K562 (cell line): ENCODE results near the gene PLEKHF1. TPM values are rescaled to one million over a fixed set of nuclear protein-coding genes. Genes with fewer than 3 reads are reported as not detected.
A peak's percentile ranks its signal among the peaks of the same experiment; 100 is the strongest.

Experiments used
- ATAC-seq: fragments of 200-7000 bp; cut with Tn5 transposase; 3 replicates; pipeline ENCODE4 v1.9.1; 2020; ENCODE audit warnings: moderate library complexity
- BruUV-seq: library from RNA; stranded (reverse); fragments of 400-500 nt; replicated peaks from 2 replicates; lab custom pipeline; 2021; lab: Mats Ljungman, UMichigan
- CTCF ChIA-PET: fragments of 300-600 bp; formaldehyde crosslinking; extraction: SDS; loops from one replicate; lab custom pipeline; 2021; ENCODE audit warnings: low intra/inter-chr PET ratio; lab: Yijun Ruan, JAX
- POLR2A ChIA-PET: fragments of 300-600, 350-650 bp; sonication (Branson Sonifier 250); formaldehyde crosslinking; extraction: SDS; loops from one replicate; lab custom pipeline; 2021; ENCODE audit warnings: antibody characterized with exemption, inconsistent platforms; lab: Yijun Ruan, JAX
- DNase-seq, 4 experiments: peaks; one replicate each; pipeline versions ENCODE4 v3.0.0 to v3.0.0-alpha.2; 2011 to 2018; ENCODE audit warnings: low spot score in 3 of 4, mixed read lengths in 3 of 4; ENCODE audit errors: extremely low read depth in 1 of 4
- FAIRE-seq: peaks from 2 replicates; lab custom pipeline; 2011; peaks lifted over from hg19 to GRCh38; lab: Jason Lieb, UNC
- H2AFZ ChIP-seq: 2 replicates; pipeline ENCODE4 v1.6.0; 2011; ENCODE audit warnings: low read depth, low read length, control low read depth, inconsistent platforms
- H3K27ac ChIP-seq: fragments of 200-600 bp; 3 replicates; pipeline ENCODE4 v1.8.0; 2011; ENCODE audit warnings: low read depth, mild to moderate bottlenecking, control low read depth, inconsistent platforms, low read length, moderate library complexity, mixed read lengths; ENCODE audit errors: extremely low read depth
- H3K27me3 ChIP-seq, 2 experiments: fragments of 300-600 bp in 1 of 2; 2 replicates in 1 of 2; 3 replicates in 1 of 2; pipeline versions ENCODE4 v1.6.0 to v1.8.0; 2011; ENCODE audit warnings: inconsistent platforms in 2 of 2, low read length in 2 of 2, mild to moderate bottlenecking in 1 of 2, mixed read lengths in 1 of 2, moderate library complexity in 1 of 2; ENCODE audit not compliant: control insufficient read depth in 2 of 2, insufficient read depth in 2 of 2
- H3K36me3 ChIP-seq: fragments of 300-600 bp; 3 replicates; pipeline ENCODE4 v1.8.0; 2011; ENCODE audit warnings: mild to moderate bottlenecking, low read length, inconsistent platforms; ENCODE audit not compliant: control insufficient read depth, insufficient read depth
- H3K4me1 ChIP-seq, 2 experiments: fragments of 200-600 bp in 1 of 2; replicated peaks in 1 of 2; 2 replicates in 1 of 2; 3 replicates in 1 of 2; pipeline versions ENCODE4 v1.5.1 to v1.8.0; 2011; ENCODE audit warnings: inconsistent platforms in 2 of 2, low read length in 2 of 2, mild to moderate bottlenecking in 1 of 2, mixed read lengths in 1 of 2, moderate library complexity in 1 of 2; ENCODE audit not compliant: control insufficient read depth in 2 of 2, insufficient read depth in 2 of 2
- H3K4me2 ChIP-seq: 2 replicates; pipeline ENCODE4 v1.6.1; 2011; ENCODE audit warnings: low read length, control low read depth, inconsistent platforms, mixed read lengths; ENCODE audit not compliant: insufficient read depth
- H3K4me3 ChIP-seq: fragments of 200-600 bp; sonication (generic), shearing (Covaris generic); 2 replicates; pipeline ENCODE4 v1.5.1; 2016; ENCODE audit warnings: control low read depth, inconsistent platforms
- H3K79me2 ChIP-seq: fragments of 200-600 bp; 3 replicates; pipeline ENCODE4 v1.8.0; 2011; ENCODE audit warnings: low read length, inconsistent platforms; ENCODE audit not compliant: control insufficient read depth, insufficient read depth
- H3K9ac ChIP-seq, 2 experiments: 2 replicates each; pipeline versions ENCODE4 v1.6.0 to v1.6.1; 2011; ENCODE audit warnings: low read depth in 2 of 2, low read length in 2 of 2, control low read depth in 1 of 2, inconsistent platforms in 1 of 2, mild to moderate bottlenecking in 1 of 2, mixed read lengths in 1 of 2; ENCODE audit not compliant: insufficient read depth in 1 of 2
- H3K9me1 ChIP-seq: one replicate; pipeline ENCODE4 v1.6.0; 2011; ENCODE audit warnings: inconsistent platforms, mild to moderate bottlenecking, low read length, moderate library complexity; ENCODE audit not compliant: control insufficient read depth, insufficient read depth
- H3K9me3 ChIP-seq: replicated peaks from 2 replicates; pipeline ENCODE4 v1.5.1; 2011; ENCODE audit warnings: low read depth, low read length, inconsistent platforms; ENCODE audit not compliant: control insufficient read depth, insufficient read depth
- H4K20me1 ChIP-seq: replicated peaks from 2 replicates; pipeline ENCODE4 v1.6.1; 2011; ENCODE audit warnings: low read length, inconsistent platforms, mixed read lengths; ENCODE audit not compliant: control insufficient read depth, insufficient read depth
- ARID1B ChIP-seq: fragments of 450-650 bp; IDR thresholded peaks from 2 replicates; pipeline ENCODE4 v1.6.1; 2016; ENCODE audit warnings: antibody characterized with exemption, mild to moderate bottlenecking, inconsistent platforms
- BHLHE40 ChIP-seq: IDR thresholded peaks from 2 replicates; pipeline ENCODE4 v1.6.1; 2011; ENCODE audit warnings: low read length, improper control_type of control experiment
- CREM ChIP-seq: IDR thresholded peaks from 2 replicates; pipeline ENCODE4 v1.6.1; 2014; ENCODE audit warnings: antibody characterized with exemption, low read depth
- IRF2 ChIP-seq: sonication (generic); formaldehyde crosslinking; IDR thresholded peaks from 2 replicates; pipeline ENCODE4 v1.8.1; 2022; ENCODE audit warnings: mild to moderate bottlenecking, missing genetic modification reagents
- NELFE ChIP-seq: IDR thresholded peaks from 2 replicates; pipeline ENCODE4 v1.6.1; 2011; ENCODE audit warnings: mild to moderate bottlenecking; ENCODE audit not compliant: insufficient read depth, insufficient read length
- PTRF ChIP-seq: fragments of 450-650 bp; IDR thresholded peaks from 2 replicates; pipeline ENCODE4 v1.6.1; 2016; ENCODE audit warnings: mild to moderate bottlenecking, missing genetic modification characterization, missing compliant biosample characterization
- RCOR1 ChIP-seq, 2 experiments: IDR thresholded peaks; 2 replicates each; pipeline ENCODE4 v1.6.1; 2012; ENCODE audit warnings: low read depth in 2 of 2, low read length in 2 of 2, borderline replicate concordance in 1 of 2, improper control_type of control experiment in 1 of 2
- TCF3 ChIP-seq: sonication (generic); formaldehyde crosslinking; IDR thresholded peaks from 2 replicates; pipeline ENCODE4 v1.4.0; 2020; ENCODE audit warnings: mild to moderate bottlenecking, missing genetic modification reagents
- ZNF75A ChIP-seq: fragments of 450-650 bp; formaldehyde crosslinking; IDR thresholded peaks from 2 replicates; pipeline ENCODE4 v1.4.0; 2020; ENCODE audit warnings: mild to moderate bottlenecking
- ZNF766 ChIP-seq: fragments of 200-800 bp; sonication (Bioruptor generic); conservative IDR thresholded peaks from 2 replicates; pipeline ENCODE4 v1.6.1; 2016; ENCODE audit warnings: missing genetic modification characterization, missing compliant biosample characterization
- WGBS: fragments of 100-300 bp; shearing (Covaris generic); methylation state at CpG from one replicate; pipeline ENCODE4 v1.1.6; 2016; ENCODE audit warnings: low coverage, mixed read lengths; ENCODE audit not compliant: insufficient coverage; ENCODE audit errors: missing lambda C conversion rate; 5-methylcytosine and 5-hydroxymethylcytosine counted together
- in situ Hi-C: fragments of 300-500 bp; cut with MboI; formaldehyde crosslinking; loops from 4 replicates; pipeline ENCODE4 v1.15.0; 2018; ENCODE audit warnings: inconsistent platforms, mixed read lengths
- intact Hi-C: fragments of 100-400 bp; cut with micrococcal nuclease; formaldehyde crosslinking; loops from 2 replicates; pipeline ENCODE4 v1.14.2; 2022
- polyA plus RNA-seq, 8 experiments: library from polyadenylated mRNA; depleted of rRNA in 4 of 8; stranded (reverse) in 5 of 8; unstranded in 3 of 8; fragments of >200 nt; fragmentation: Nextera tagmentation in 2 of 8; fragmentation: Illumina TruSeq in 1 of 8; extraction: Ambion mirVana in 2 of 8; extraction: Trizol in 1 of 8; gene quantifications; 2 replicates each; pipeline versions ENCODE4 v1.2.1 to v1.2.3, GENCODE V29; 2011 to 2014; ENCODE audit warnings: inconsistent platforms in 1 of 8, missing spikeins in 1 of 8
- total RNA-seq, 7 experiments: library from RNA; depleted of rRNA in 6 of 7; stranded (reverse); fragments of >200 nt in 6 of 7; fragmentation: Illumina TruSeq in 2 of 7; extraction: Trizol in 2 of 7; gene quantifications; 2 replicates each; pipeline versions ENCODE4 v1.2.1 to v1.2.3, GENCODE V29; 2011 to 2021; ENCODE audit warnings: low replicate concordance in 1 of 7
- TF ChIP-seq, protein P1 (sequence below): fragments of 200-800 bp; sonication (Bioruptor generic); IDR thresholded peaks from 2 replicates; pipeline ENCODE4 v1.6.1; 2017; ENCODE audit warnings: missing genetic modification characterization, missing compliant biosample characterization
- TF ChIP-seq, protein P2 (sequence below), 2 experiments: IDR thresholded peaks in 1 of 2; conservative IDR thresholded peaks in 1 of 2; 2 replicates each; pipeline ENCODE4 v1.6.1; 2016; ENCODE audit warnings: low read depth in 2 of 2, mild to moderate bottlenecking in 1 of 2, missing compliant biosample characterization in 1 of 2, missing genetic modification characterization in 1 of 2, moderate library complexity in 1 of 2
- TF ChIP-seq, protein P3 (sequence below): fragments of 250-450 bp; sonication (Bioruptor Pico); IDR thresholded peaks from 2 replicates; pipeline ENCODE4 v1.5.0; 2020; ENCODE audit warnings: mild to moderate bottlenecking
- TF ChIP-seq, protein P4 (sequence below): fragments of 450-650 bp; IDR thresholded peaks from 2 replicates; pipeline ENCODE4 v1.6.1; 2016

PLEKHF1 gene
- total and polyA plus RNA-seq, 9 of the 15 experiments (the other 6 are each of a cell fraction or from before 2014, with no cell fraction given) = 0.07 to 13.4 (median 3.9) TPM; not detected in 1

DNA sequence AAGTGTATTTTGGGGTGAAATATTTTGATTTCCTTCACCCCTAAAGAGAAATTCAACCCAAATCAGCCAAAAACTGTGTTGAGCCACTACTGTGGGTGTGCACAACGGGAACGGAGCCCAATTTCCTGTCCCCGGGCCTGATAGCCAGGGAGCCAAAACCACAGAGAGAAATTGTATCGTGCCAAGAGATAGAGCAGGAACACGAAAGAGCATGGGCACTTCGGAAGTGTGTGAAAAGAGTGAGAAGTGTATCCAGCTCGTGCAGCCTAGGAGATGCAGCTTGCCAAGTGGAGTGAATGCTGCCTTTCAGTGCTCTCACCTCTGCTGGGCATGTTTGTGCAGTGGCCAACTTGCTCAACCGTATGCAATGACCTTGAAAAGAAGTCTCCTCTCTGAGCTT is 19.4 kb upstream of the PLEKHF1 start (continued):
- peak; percentile 58 for TF ChIP-seq BHLHE40
- peak in 1 of 2 experiments; percentile 51; a peak in 1 of 4 replicates for TF ChIP-seq RCOR1 (IDR thresholded peaks at IDR 0.05; ENCODE audit: borderline replicate concordance in 1 of 2, low read depth in 2 of 2, low read length in 2 of 2)
- no peak for TF ChIP-seq TCF3
- TF ChIP-seq ZNF766 = 0 out of 2 replicates have a peak, but pooled peaks have one; percentile 29
- peak; percentile 63; the same call in 1 of the 2 replicates for TF ChIP-seq ZNF75A (CRISPR knock-in tag)
- peak; percentile 24; the same call in 1 of the 2 replicates for TF ChIP-seq ARID1B
- TF ChIP-seq, all 486 proteins: peak for 22

DNA sequence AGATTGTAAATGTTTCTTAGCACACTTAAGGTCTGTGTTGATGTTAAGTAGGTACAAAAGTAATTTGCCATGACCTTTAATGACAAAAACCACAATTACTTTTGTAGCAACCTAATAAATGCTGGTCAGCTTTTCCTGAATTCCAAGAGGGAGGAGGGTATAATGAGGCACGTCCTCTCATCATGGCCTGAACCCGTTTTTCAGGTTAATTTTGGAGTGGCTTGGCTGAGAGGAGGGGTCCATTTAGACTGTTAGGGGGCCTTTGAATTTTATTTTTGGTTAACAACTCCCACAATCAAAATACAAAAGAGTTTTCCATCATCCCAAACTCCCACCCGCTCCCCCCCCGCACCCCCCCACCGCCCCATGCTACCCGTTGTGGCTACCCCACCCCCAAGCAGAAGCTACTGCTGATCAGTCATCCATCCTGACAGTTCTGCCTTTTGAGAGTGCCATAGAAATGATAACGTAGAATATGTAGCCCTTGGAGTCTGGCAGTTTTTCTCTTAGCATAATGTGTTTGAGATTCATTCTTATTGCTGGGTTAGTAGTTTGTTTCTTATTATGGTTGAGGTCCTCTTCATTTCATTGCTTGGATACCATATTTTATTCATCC is 14.4 kb upstream of the PLEKHF1 start:
- H3K27me3 ChIP-seq = no peaks in the 10 kb centered on the region
- BruUV-seq = no TSS peak
- H4K20me1 ChIP-seq = no peaks in the 10 kb centered on the region
- peak overlapping the region; percentile 60 for H2AFZ ChIP-seq
- no peaks in the 10 kb centered on the region for H3K36me3 ChIP-seq
- in situ Hi-C loops (no loop called here), intact Hi-C loops (no loop called here)
- ATAC-seq (peak; percentile 80), FAIRE-seq (no peak), DNase-seq (peak in 1 of 4 experiments; percentile 33)
- H3K79me2 ChIP-seq = no peaks in the 10 kb centered on the region
- POLR2A ChIA-PET = interaction anchor here (1.2 kb wide), 1 partner anchor 11 kb away, joined by 3 read pairs; no protein-coding TSS in a partner anchor
- no peak overlapping the region for H3K4me3 ChIP-seq
- no peaks in the 10 kb centered on the region for H3K9me3 ChIP-seq
- WGBS = 9% methylated on average over 6 of the region's 7 CpGs
- H3K9me1 ChIP-seq = no peaks in the 10 kb centered on the region
- H3K9ac ChIP-seq = no peak overlapping the region
- CTCF ChIA-PET = no interaction called here
- H3K4me1 ChIP-seq = peaks cover 4 to 22% of the 10 kb centered on the region in 2 experiments; a peak in 4 of 5 replicates
- no peak overlapping the region; the same call in 1 of the 2 replicates for H3K4me2 ChIP-seq
- H3K27ac ChIP-seq = no peak overlapping the region
- TF ChIP-seq IRF2 (CRISPR knock-in tag) (no peak), NELFE (no peak), PTRF (no peak), CREM (no peak)
- TF ChIP-seq, protein P1, sequence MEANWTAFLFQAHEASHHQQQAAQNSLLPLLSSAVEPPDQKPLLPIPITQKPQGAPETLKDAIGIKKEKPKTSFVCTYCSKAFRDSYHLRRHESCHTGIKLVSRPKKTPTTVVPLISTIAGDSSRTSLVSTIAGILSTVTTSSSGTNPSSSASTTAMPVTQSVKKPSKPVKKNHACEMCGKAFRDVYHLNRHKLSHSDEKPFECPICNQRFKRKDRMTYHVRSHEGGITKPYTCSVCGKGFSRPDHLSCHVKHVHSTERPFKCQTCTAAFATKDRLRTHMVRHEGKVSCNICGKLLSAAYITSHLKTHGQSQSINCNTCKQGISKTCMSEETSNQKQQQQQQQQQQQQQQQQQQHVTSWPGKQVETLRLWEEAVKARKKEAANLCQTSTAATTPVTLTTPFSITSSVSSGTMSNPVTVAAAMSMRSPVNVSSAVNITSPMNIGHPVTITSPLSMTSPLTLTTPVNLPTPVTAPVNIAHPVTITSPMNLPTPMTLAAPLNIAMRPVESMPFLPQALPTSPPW (CRISPR knock-in tag) = peak; percentile 88
- TF ChIP-seq, protein P2, sequence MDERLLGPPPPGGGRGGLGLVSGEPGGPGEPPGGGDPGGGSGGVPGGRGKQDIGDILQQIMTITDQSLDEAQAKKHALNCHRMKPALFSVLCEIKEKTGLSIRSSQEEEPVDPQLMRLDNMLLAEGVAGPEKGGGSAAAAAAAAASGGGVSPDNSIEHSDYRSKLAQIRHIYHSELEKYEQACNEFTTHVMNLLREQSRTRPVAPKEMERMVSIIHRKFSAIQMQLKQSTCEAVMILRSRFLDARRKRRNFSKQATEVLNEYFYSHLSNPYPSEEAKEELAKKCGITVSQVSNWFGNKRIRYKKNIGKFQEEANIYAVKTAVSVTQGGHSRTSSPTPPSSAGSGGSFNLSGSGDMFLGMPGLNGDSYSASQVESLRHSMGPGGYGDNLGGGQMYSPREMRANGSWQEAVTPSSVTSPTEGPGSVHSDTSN (CRISPR knock-in tag; IDR thresholded peaks at IDR 0.05; ENCODE audit: low read depth) = peak; percentile 49
- TF ChIP-seq, protein P2 (tag; conservative IDR thresholded peaks at IDR 0.05; ENCODE audit: low read depth) = peak; percentile 82
- TF ChIP-seq, protein P3, sequence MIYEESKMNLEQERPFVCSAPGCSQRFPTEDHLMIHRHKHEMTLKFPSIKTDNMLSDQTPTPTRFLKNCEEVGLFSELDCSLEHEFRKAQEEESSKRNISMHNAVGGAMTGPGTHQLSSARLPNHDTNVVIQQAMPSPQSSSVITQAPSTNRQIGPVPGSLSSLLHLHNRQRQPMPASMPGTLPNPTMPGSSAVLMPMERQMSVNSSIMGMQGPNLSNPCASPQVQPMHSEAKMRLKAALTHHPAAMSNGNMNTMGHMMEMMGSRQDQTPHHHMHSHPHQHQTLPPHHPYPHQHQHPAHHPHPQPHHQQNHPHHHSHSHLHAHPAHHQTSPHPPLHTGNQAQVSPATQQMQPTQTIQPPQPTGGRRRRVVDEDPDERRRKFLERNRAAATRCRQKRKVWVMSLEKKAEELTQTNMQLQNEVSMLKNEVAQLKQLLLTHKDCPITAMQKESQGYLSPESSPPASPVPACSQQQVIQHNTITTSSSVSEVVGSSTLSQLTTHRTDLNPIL = no peak
- TF ChIP-seq, protein P4, sequence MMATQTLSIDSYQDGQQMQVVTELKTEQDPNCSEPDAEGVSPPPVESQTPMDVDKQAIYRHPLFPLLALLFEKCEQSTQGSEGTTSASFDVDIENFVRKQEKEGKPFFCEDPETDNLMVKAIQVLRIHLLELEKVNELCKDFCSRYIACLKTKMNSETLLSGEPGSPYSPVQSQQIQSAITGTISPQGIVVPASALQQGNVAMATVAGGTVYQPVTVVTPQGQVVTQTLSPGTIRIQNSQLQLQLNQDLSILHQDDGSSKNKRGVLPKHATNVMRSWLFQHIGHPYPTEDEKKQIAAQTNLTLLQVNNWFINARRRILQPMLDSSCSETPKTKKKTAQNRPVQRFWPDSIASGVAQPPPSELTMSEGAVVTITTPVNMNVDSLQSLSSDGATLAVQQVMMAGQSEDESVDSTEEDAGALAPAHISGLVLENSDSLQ = peak; percentile 85
